Stimulated activated CD4-positive, alpha-beta T cell treated with anti-CD3 and anti-CD28 coated beads, Interleukin-12 subunit alpha, Interleukin-12 subunit beta, amount 100 ng/mL, for 48 hours (primary cell): ENCODE measurements around the gene CCDC175.

Experiments used
- DNase-seq, 3 donors: peaks; one replicate each; pipeline ENCODE4 v3.0.0-alpha.2; 2020; ENCODE audit warnings: low read depth in 2 of 3, low spot score in 1 of 3

The CCDC175 gene

GRCh38 chr14:59540852-59541251 lies 35.8 kb downstream of the CCDC175 start:
- no peak for DNase-seq

- DNase-seq = no peak
These were observed 37.7 kb downstream of the CCDC175 start for GRCh38 chr14:59538936-59539335.

- DNase-seq = no peak
These were observed 39.1 kb downstream of the CCDC175 start for GRCh38 chr14:59537476-59537875.

GRCh38 chr14:59534361-59534987 lies 42.1 kb downstream of the CCDC175 start:
- DNase-seq = no peak

GRCh38 chr14:59532419-59532818 lies 44.2 kb downstream of the CCDC175 start:
- no peak for DNase-seq

GRCh38 chr14:59530349-59530748 lies 46.3 kb downstream of the CCDC175 start:
- no peak for DNase-seq

- no peak for DNase-seq
These were observed 47.4 kb downstream of the CCDC175 start for GRCh38 chr14:59529189-59529588.

GRCh38 chr14:59520224-59520623 lies 56.4 kb downstream of the CCDC175 start:
- DNase-seq = no peak

- DNase-seq = no peak
These were observed 64.6 kb downstream of the CCDC175 start for GRCh38 chr14:59511916-59512575.

GRCh38 chr14:59510966-59511365 lies 65.6 kb downstream of the CCDC175 start:
- no peak for DNase-seq

- no peak for DNase-seq
These were observed 66.6 kb downstream of the CCDC175 start for GRCh38 chr14:59510001-59510400.

- DNase-seq = no peak
These were observed 67.5 kb downstream of the CCDC175 start for GRCh38 chr14:59509101-59509500.

- DNase-seq = no peak
These were observed 68.9 kb downstream of the CCDC175 start for GRCh38 chr14:59507752-59508103.

GRCh38 chr14:59507063-59507751 lies 69.4 kb downstream of the CCDC175 start:
- DNase-seq = peak; percentile 19 to 50 (median 34)

GRCh38 chr14:59503256-59503655 lies 73.4 kb downstream of the CCDC175 start:
- no peak for DNase-seq

GRCh38 chr14:59500732-59501131 lies 75.9 kb downstream of the CCDC175 start:
- DNase-seq = no peak

- no peak for DNase-seq
These were observed 84.2 kb downstream of the CCDC175 start for GRCh38 chr14:59492384-59492783.

- no peak for DNase-seq
These were observed 85.9 kb downstream of the CCDC175 start for GRCh38 chr14:59490756-59491155.

- no peak for DNase-seq
These were observed 91.9 kb downstream of the CCDC175 start for GRCh38 chr14:59484639-59485175.

- peak; percentile 93 to 98 (median 94) for DNase-seq
These were observed 92.6 kb downstream of the CCDC175 start, which contains the start of the genes JKAMP and L3HYPDH for GRCh38 chr14:59483819-59484638. TSS of gene JKAMP (plus strand) at chr14:59484517. CDS start at chr14:59484590, 73 bp downstream. TSS of gene L3HYPDH (minus strand) at chr14:59484408. CDS start at chr14:59484316, 92 bp downstream.

- no peak for DNase-seq
These were observed 93.2 kb downstream of the CCDC175 start for GRCh38 chr14:59483363-59483762.
